ENCODE measurements around the gene SOX6. TPM values are rescaled to one million over a fixed set of nuclear protein-coding genes. Genes with fewer than 3 reads are reported as not detected.

SOX6 gene
- total and polyA plus RNA-seq, 2 of the 13 experiments (the other 11 are each of a cell fraction or from before 2014, with no cell fraction given): 2.6 to 11.2 TPM

DNA sequence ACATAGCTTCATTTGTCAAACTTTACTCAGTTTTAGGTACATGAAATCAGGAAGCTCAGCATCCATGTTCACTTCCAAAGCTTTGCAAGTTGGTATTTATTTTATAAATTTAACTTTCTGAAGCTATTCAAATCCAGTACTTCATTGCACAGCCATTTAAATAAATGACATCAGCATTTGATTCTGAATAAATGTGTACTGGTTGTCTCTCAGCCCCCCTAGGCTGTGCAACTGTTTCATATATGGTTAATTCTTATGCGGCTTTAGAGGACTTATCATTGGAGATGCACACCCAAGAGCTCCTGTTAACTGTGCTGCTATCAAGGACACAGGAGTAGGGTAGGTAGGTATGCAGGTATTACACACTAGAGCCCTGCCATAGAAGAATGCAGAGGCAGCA, 325.1 kb downstream of the SOX6 start:
- CTCF ChIA-PET (ENCODE audit: low intra/inter-chr PET ratio, low total read pairs): no interaction called here
- Histone ChIP-seq H2AFZ (ENCODE audit: low read length) (no peak overlapping the region), H3K36me3 (replicated peaks in 1 of 2; ENCODE audit: control insufficient read depth in 1 of 2, insufficient read depth in 2 of 2, low read length in 2 of 2) (no peaks in the 10 kb centered on the region), H4K20me1 (ENCODE audit: insufficient read depth, low read length) (no peaks in the 10 kb centered on the region), H3K4me3 (replicated peaks in 1 of 3; ENCODE audit: insufficient read depth in 1 of 3, low read depth in 2 of 3, low read length in 3 of 3) (no peak overlapping the region), H3K4me1 (ENCODE audit: insufficient read depth, low read length) (no peaks in the 10 kb centered on the region), H3K9me3 (ENCODE audit: low read length) (no peaks in the 10 kb centered on the region), H3K27me3 (ENCODE audit: control insufficient read depth in 1 of 2, insufficient read depth in 2 of 2, low read length in 2 of 2) (no peaks in the 10 kb centered on the region), H3K79me2 (ENCODE audit: insufficient read depth, low read length) (no peaks in the 10 kb centered on the region), H3K4me2 (ENCODE audit: low read depth, low read length) (no peak overlapping the region), H3K9ac (ENCODE audit: insufficient read depth, low read depth, low read length) (no peak overlapping the region), H3K27ac (ENCODE audit: extremely low read length, insufficient read depth, low read length) (no peak overlapping the region)
- no peak for ATAC-seq
- WGBS (ENCODE audit: low lambda C conversion rate): 8% methylated on average over 1 of the region's 1 CpG
- no TSS peak for BruUV-seq (replicated peaks)
- DNase-seq (ENCODE audit: low spot score): no peak
- POLR2A ChIA-PET: no interaction called here
- intact Hi-C loops (cut with micrococcal nuclease; ENCODE audit: unreplicated experiment) (no loop called here), in situ Hi-C loops (cut with HindIII; ENCODE audit: extremely low pct_ligation_motif_present, low pct_unique_long_range_greater_than_20kb) (no loop called here)
- no peak for FAIRE-seq
- TF ChIP-seq KLF11 (CRISPR knock-in tag; IDR thresholded peaks at IDR 0.05): no peak
- TF ChIP-seq, protein P1, sequence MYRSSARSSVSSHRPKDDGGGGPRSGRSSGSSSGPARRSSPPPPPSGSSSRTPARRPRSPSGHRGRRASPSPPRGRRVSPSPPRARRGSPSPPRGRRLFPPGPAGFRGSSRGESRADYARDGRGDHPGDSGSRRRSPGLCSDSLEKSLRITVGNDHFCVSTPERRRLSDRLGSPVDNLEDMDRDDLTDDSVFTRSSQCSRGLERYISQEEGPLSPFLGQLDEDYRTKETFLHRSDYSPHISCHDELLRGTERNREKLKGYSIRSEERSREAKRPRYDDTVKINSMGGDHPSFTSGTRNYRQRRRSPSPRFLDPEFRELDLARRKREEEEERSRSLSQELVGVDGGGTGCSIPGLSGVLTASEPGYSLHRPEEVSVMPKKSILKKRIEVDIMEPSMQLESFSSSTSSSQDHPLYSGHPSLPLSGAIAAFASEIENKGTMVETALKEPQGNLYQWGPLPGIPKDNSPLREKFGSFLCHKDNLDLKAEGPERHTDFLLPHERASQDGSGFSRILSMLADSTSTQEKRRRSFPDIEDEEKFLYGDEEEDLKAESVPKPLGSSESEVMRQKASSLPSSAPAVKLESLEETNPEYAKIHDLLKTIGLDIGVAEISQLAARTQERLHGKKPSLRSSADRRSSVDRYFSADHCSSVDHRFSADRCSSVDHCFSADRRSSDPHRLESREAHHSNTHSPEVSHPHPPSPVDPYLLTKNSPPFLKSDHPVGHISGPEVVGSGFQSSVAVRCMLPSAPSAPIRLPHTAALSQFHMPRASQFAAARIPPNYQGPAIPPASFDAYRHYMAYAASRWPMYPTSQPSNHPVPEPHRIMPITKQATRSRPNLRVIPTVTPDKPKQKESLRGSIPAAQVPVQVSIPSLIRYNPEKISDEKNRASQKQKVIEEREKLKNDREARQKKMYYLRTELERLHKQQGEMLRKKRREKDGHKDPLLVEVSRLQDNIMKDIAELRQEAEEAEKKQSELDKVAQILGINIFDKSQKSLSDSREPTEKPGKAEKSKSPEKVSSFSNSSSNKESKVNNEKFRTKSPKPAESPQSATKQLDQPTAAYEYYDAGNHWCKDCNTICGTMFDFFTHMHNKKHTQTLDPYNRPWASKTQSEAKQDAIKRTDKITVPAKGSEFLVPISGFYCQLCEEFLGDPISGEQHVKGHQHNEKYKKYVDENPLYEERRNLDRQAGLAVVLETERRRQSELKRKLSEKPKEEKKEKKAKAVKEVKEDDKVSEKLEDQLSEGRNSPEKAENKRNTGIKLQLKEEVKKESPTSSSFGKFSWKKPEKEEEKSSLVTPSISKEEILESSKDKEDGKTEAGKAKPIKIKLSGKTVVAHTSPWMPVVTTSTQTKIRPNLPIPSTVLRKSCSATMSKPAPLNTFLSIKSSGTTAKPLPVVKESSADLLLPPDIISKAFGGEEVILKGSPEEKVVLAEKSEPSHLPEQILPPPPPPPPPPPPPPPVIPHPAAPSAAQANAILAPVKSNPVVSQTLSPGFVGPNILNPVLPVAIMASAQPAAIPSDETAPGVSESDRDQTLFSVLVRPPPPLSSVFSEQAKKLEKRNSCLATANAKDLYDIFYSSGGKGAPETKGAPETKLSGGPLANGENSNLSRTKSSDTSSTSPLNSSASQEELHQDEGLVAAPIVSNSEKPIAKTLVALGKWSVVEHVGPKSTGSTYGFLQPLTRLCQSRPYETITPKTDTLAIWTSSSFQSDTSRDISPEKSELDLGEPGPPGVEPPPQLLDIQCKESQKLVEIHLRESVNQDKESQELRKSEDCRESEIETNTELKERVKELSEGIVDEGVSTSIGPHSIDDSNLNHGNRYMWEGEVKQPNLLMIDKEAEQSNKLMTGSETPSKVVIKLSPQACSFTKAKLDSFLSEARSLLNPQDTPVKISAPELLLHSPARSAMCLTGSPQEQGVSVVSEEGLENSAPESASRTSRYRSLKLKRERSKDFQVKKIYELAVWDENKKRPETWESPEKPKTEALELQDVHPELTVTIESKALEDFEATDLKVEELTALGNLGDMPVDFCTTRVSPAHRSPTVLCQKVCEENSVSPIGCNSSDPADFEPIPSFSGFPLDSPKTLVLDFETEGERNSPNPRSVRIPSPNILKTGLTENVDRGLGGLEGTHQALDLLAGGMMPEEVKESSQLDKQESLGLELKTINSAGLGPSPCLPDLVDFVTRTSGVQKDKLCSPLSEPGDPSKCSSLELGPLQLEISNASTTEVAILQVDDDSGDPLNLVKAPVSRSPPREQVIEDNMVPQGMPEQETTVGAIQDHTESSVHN (CRISPR knock-in tag; IDR thresholded peaks at IDR 0.05): no peak
- no peak for TF ChIP-seq MYNN (CRISPR knock-in tag; IDR thresholded peaks at IDR 0.05; ENCODE audit: low read depth)
- no peak for TF ChIP-seq SYNCRIP (IDR thresholded peaks at IDR 0.05; ENCODE audit: insufficient read depth, low read depth, low read length)
- TF ChIP-seq, protein P2, sequence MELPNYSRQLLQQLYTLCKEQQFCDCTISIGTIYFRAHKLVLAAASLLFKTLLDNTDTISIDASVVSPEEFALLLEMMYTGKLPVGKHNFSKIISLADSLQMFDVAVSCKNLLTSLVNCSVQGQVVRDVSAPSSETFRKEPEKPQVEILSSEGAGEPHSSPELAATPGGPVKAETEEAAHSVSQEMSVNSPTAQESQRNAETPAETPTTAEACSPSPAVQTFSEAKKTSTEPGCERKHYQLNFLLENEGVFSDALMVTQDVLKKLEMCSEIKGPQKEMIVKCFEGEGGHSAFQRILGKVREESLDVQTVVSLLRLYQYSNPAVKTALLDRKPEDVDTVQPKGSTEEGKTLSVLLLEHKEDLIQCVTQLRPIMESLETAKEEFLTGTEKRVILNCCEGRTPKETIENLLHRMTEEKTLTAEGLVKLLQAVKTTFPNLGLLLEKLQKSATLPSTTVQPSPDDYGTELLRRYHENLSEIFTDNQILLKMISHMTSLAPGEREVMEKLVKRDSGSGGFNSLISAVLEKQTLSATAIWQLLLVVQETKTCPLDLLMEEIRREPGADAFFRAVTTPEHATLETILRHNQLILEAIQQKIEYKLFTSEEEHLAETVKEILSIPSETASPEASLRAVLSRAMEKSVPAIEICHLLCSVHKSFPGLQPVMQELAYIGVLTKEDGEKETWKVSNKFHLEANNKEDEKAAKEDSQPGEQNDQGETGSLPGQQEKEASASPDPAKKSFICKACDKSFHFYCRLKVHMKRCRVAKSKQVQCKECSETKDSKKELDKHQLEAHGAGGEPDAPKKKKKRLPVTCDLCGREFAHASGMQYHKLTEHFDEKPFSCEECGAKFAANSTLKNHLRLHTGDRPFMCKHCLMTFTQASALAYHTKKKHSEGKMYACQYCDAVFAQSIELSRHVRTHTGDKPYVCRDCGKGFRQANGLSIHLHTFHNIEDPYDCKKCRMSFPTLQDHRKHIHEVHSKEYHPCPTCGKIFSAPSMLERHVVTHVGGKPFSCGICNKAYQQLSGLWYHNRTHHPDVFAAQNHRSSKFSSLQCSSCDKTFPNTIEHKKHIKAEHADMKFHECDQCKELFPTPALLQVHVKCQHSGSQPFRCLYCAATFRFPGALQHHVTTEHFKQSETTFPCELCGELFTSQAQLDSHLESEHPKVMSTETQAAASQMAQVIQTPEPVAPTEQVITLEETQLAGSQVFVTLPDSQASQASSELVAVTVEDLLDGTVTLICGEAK (IDR thresholded peaks at IDR 0.05): no peak
- TF ChIP-seq, protein P2 (CRISPR knock-in tag; IDR thresholded peaks at IDR 0.05): no peak
- TF ChIP-seq, protein P3, sequence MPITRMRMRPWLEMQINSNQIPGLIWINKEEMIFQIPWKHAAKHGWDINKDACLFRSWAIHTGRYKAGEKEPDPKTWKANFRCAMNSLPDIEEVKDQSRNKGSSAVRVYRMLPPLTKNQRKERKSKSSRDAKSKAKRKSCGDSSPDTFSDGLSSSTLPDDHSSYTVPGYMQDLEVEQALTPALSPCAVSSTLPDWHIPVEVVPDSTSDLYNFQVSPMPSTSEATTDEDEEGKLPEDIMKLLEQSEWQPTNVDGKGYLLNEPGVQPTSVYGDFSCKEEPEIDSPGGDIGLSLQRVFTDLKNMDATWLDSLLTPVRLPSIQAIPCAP (CRISPR knock-in tag; IDR thresholded peaks at IDR 0.05; ENCODE audit: low read depth): no peak
